NCI-H748 (cell line): ENCODE results near the gene CLSTN2.

Experiments
- DNase-seq: peaks from one replicate; lab custom pipeline; 2025; ENCODE audit not compliant: unreplicated experiment; lab: John Stamatoyannopoulos, UW

Gene CLSTN2

GRCh38 chr3:140529558-140529957 is 594.6 kb downstream of the CLSTN2 start:
- DNase-seq = no peak

DNA sequence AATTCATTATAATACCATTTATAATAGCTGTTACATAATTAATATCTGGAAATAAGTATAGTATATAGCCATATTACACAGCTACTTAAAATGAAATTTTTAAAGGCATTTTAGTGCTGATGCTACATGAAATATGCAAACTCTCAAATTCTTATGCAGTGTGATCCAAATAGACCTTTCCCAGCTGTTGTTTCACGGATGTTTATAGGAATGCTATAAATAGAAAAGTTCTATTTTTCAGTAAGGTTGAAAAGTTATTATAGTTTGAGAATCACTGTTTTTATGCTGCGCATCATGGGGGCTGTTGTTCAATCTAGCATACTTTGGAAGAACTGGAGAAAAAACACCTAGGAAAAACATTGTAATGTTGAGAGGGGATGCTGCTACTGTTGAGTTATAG is 595.1 kb downstream of the CLSTN2 start:
- no peak for DNase-seq

GRCh38 chr3:140530603-140531002 is 595.6 kb downstream of the CLSTN2 start:
- no peak for DNase-seq

GRCh38 chr3:140532793-140533330 is 597.9 kb downstream of the CLSTN2 start:
- no peak for DNase-seq

DNA sequence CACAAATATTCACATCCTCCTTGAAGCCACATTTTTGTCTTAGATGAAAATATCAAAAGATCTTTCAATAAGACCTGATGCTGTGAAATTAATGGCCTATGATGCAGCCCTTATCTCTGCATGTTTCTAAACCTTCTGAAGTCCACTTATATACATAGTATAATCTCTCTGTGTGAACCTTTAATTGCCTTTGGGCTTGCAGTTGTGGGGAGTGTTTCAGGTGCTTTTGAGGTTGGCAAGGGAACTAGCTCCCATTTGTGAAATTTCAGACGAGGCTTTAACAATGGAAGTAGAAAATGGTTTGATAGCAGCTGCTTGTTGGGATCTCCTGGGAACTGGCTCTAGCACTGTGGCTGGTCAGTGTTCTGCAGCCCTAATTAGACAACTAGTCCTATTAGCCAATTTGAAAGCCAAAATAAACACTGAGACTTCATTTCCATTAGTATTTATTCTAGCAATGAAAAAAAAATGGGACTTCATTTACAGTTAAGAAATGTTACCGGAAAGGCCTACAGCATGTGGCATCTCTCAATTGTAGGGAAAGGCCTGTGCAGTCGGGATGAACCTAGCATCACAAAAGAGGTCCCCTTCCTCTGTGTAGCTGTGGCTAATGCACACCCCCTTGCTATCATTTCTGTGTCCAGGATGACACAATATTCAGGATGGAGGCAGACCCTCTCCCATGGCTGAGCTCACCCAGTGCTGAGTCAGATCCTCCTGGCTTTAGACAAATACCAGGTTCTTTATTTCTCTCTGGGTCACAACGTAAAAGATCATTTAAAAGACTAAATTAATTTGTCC is 602.1 kb downstream of the CLSTN2 start:
- DNase-seq = peak; percentile 31

- no peak for DNase-seq
Observed at GRCh38 chr3:140537727-140538082, 602.7 kb downstream of the CLSTN2 start.

DNA sequence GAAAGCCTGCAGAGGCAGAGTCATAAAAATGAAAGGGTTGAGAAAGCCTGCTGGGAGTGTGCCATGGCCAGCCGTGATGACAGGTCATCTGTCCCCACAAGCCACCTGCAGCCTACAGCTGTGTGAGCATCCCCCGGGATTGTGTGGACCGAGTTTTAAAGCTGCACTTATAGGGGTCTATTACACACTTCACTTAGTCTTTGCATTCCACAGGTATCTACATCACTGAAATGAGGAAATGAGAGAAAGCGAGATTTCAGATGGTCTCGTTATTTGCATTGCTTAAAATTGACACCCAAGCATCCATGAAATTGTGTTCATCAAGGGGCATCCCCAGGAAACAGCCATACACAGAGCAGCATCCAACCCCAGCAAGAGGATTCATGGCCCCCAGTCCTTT is 605.3 kb downstream of the CLSTN2 start:
- DNase-seq = no peak

DNA sequence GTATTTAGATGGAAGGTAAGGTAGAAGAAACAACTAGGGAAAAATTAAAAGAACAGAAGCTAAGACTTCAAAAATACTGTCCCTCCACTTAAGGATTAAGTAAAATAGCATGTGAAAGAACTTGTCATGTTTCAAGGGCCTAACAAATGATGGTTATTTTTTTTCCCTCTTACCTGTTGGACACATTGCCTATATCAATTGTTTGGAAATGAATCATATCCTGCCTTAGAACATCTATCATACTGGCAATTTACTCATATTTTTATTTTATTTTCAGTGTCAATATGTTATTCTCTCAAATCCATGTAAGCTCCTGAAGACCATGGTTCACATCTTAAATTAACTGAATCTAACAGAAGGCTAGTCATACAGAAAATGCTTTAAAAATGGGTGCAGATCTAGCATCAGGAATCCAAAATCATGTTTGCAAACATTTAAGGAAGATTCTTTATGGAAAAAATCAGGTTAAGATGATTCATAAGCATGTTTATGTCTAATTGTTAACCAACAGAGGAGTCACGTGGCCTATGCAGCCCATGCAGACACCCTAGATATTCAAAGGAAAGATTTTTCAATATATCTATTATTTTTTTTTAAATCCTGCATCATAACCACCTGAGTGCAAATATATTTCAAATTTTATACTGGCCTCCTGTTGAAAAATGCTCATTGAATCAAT is 607.1 kb downstream of the CLSTN2 start:
- DNase-seq = no peak

DNA sequence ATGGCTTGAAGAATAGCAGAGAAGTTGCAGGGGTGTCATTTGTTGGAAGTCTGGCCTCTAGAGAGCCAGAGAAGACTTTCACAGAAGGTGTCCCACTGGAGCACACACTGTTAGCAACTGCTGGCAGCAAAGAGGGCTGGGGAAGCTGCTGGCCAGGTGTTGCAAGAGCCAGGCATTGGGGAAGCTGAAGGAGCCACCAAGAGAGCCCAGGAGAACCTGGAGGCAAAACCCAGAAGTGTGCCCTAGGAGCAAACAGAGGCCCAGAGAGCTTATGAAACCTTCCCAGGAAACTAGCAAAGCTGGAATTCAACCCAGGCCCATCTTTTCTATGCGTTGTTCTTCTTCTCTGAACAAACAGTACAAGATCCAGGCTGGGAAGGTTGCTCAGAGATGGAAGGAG is 610.2 kb downstream of the CLSTN2 start:
- no peak for DNase-seq

GRCh38 chr3:140545756-140546155 is 610.8 kb downstream of the CLSTN2 start:
- no peak for DNase-seq

DNA sequence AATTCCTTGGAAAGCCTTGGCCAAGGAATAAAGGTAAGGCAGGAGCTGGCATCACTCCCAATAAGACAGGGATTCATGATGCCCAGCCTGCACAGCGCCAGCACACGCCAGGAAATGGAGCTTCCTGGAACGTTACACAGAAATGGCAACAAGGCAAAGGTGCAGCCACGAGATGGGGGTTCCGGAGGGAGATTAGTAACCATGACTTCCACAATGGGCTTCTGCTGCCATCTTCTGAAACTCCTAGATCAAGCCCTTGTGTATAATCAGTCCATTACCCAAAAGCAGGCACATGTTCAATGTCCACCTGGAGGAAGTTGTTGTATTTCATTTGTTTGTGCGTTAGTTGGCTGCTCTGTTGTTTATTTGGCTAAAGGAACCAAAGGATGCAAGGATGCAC is 611.7 kb downstream of the CLSTN2 start:
- DNase-seq = no peak

GRCh38 chr3:140552403-140552802 is 617.4 kb downstream of the CLSTN2 start:
- no peak for DNase-seq

DNA sequence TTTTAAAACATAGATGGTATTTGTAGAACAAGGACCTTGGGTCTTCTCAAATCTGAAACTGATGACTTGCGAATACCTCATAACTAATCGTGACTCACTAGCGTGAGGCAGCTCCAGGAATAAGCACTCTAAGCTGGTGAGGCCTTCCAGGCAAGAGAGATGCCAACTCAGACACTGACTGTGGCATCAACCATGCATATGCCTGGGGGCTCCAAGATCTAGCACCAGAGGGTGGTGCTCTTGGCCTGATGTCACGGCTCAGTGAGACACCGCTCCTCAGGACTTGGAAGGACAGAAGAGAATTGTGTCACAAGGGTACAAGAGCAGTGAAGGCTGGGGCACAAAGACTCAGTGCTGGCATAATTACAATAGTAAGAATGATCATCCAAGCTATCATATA is 617.9 kb downstream of the CLSTN2 start:
- DNase-seq = no peak

GRCh38 chr3:140553591-140553990 is 618.6 kb downstream of the CLSTN2 start:
- DNase-seq = no peak

DNA sequence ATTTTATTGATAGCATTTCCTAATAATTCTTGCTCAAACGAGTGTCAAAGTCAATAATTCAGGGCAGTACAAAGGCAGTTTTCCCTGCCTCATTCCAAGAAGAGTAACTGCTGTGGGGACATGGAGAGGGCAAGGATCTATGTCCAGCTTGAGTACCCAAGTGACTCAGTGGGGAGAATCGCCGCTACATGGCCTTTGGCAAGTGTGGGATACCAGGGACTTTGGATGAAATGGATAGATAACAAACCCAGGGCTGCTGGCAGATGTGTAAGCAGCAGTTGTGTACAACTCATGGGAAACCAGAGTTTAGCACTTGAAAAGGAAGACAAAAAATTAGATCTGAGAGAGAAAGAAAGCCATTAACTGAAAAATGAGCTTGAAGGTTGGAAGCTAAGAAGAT is 620.7 kb downstream of the CLSTN2 start:
- DNase-seq = no peak

DNA sequence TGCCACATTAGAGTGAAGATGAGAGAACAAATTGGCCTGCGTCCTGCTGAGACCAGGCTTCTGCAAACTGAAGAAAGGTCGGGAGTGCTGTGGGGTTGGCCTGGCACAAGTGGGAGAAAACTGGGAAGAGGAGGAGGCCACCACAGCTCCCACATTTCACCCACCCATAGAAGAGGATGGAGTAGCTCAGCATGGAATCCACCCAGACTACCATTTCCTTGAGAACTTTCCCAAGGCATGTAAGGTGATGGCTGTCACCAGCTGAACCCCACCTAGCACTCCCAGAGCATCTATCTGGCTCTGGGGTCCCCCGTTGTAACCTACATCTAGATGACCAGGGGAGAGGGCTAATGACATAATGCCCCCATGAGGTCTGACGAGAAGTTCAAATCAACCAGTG is 622.5 kb downstream of the CLSTN2 start:
- no peak for DNase-seq

DNA sequence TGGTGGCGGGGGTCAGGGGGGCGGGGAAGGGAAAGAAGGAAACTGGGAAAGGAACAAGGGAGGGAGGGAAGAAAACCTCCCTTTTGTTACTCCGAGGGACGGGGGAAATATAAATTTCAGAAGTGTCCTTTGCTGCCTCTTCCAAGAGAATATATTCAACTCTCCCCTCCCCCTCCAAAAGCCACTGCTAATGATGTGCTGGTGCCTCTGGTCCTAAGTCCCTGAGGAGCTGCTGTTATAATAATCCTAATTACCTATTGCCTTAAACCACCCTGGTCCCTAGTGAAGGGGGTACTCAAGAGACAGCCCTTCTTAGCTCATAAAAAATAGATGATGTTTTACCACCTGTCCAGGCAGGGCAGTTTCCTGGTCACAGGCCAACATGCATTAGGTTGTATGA is 624.6 kb downstream of the CLSTN2 start:
- DNase-seq = peak; percentile 55

GRCh38 chr3:140563206-140563760 is 628.3 kb downstream of the CLSTN2 start:
- DNase-seq = no peak

DNA sequence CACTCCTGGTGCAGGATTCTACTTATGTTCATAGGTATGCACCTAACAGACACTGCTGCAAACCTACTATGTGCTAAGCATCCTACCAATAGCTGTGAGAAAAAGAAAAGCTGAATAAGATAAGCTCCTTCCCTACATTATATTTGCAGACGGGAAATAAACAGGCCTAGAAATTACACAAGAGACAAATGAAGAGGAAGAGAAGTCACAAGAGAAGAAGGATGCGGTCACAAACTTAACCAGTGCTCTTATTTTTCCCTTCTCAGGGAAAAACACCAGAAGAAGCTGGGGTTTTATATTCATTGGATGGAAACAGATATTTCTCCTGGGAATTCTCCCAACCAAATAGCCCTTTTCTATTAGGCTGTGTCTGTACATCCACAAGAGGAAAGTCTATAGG is 633.1 kb downstream of the CLSTN2 start:
- DNase-seq = no peak

DNA sequence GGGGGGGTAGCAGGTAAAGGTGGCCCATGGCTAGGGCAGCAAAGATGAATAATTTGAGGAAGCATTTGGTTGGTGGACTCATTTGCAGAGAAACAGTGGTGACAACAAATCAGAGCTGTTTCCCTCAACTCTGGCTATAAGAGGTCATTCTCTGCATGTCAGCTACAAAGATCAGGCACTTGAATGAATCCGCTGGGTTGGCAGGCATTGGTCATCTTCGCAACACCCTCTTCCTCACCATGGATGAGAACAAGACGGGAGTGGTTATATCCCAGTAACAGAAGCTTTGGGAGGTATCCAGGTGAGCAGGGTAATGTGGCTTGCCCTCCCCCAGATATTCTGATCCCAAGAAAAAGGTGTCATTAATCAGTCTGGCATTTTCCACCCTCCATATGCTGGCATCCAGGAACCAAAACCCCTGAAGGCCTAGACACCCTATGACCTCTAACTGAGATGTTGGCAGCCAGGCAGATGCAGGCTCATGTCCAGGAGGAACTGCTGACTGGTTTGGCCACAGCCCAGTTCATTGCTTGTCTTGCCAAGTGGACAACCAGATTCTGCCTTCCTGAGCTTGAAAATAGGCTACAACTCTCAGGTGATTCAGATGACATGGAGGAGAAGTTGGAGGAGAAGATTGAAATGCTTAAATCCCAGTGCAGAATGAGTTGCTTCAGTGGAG is 634.0 kb downstream of the CLSTN2 start:
- no peak for DNase-seq

DNA sequence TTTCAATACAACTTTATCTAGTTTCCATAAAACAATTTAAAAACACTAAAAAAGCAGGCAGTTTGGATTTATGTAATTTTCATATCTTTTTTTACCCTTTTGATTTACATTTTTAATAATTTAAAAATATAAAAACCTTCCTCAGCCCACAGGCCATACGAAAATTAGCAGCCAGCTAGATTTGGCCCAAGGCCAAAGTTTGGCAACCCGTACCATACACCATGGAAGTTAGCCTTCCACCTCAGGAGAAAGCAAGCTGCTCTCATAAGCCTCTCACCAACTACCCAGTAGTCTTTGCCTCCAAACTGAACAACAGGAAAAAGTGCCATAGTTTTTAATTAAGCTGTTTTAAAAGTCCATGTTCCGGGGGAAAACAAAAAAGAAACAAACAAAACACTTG is 635.6 kb downstream of the CLSTN2 start:
- no peak for DNase-seq

DNA sequence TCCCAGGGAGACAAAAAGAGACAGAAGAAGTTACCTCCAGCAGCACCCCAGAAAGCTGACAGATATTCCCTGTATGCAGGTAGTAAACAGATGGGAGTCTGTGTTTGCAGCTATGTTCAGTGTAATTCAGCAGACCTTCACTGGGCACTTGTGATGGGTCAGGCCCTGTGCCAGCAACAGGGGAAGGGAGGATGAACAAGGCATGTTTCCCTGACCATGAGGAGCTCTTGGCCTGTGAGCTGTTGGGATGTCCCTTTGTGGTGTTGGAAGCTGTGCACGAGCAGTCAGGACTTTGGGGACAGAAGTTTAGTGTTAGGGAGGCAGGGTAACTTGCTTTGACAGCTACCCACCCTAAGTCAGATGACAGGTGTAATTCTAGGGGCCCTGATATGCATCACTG is 636.9 kb downstream of the CLSTN2 start:
- no peak for DNase-seq
